Measurements from ENCODE around the gene NTSR1.

The NTSR1 gene

GRCh38 chr20:62721511-62722370 lies 13.1 kb downstream of the NTSR1 start:
- no peak overlapping the region for H3K4me3 ChIP-seq (ENCODE audit: low read depth, low read length)
- DNase-seq (ENCODE audit: low read depth): no peak
- in situ Hi-C loops (cut with HindIII; ENCODE audit: low sequenced_read_pairs): no loop called here
- TF ChIP-seq CTCF (IDR thresholded peaks at IDR 0.05; ENCODE audit: low read depth, low read length, missing control alignments): no peak

- in situ Hi-C loops (cut with HindIII; ENCODE audit: low sequenced_read_pairs): no loop called here
- H3K4me3 ChIP-seq (ENCODE audit: low read depth, low read length): no peak overlapping the region
- no peak for DNase-seq (ENCODE audit: low read depth)
- no peak for TF ChIP-seq CTCF (IDR thresholded peaks at IDR 0.05; ENCODE audit: low read depth, low read length, missing control alignments)
Observed at GRCh38 chr20:62722627-62723026, 14.0 kb downstream of the NTSR1 start.

DNA sequence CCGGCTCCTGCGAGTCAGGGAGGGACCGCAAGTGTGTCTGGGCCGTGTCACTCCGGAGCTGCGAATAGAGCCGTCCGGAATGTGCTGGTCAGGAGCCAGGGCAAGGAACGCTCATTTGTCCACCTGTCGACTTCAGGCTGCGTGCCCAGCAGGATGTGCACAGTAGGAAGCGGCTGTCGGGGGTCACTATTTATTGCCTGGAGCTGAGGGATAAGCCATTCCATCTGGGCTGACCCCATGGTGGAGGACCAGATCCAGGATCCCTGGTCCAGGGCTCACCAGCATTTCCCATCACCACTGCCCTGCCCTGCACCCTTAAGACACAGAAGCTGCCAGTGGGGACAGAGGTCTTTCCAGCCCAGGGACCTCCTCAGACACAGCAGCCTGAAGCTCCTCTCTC lies 14.7 kb downstream of the NTSR1 start:
- no peak for TF ChIP-seq CTCF (IDR thresholded peaks at IDR 0.05; ENCODE audit: low read depth, low read length, missing control alignments)
- no peak overlapping the region for H3K4me3 ChIP-seq (ENCODE audit: low read depth, low read length)
- in situ Hi-C loops (cut with HindIII; ENCODE audit: low sequenced_read_pairs): no loop called here
- DNase-seq (ENCODE audit: low read depth): no peak

GRCh38 chr20:62723768-62724450 lies 15.3 kb downstream of the NTSR1 start:
- in situ Hi-C loops (cut with HindIII; ENCODE audit: low sequenced_read_pairs): no loop called here
- DNase-seq (ENCODE audit: low read depth): no peak
- TF ChIP-seq CTCF (IDR thresholded peaks at IDR 0.05; ENCODE audit: low read depth, low read length, missing control alignments): no peak
- no peak overlapping the region for H3K4me3 ChIP-seq (ENCODE audit: low read depth, low read length)

DNA sequence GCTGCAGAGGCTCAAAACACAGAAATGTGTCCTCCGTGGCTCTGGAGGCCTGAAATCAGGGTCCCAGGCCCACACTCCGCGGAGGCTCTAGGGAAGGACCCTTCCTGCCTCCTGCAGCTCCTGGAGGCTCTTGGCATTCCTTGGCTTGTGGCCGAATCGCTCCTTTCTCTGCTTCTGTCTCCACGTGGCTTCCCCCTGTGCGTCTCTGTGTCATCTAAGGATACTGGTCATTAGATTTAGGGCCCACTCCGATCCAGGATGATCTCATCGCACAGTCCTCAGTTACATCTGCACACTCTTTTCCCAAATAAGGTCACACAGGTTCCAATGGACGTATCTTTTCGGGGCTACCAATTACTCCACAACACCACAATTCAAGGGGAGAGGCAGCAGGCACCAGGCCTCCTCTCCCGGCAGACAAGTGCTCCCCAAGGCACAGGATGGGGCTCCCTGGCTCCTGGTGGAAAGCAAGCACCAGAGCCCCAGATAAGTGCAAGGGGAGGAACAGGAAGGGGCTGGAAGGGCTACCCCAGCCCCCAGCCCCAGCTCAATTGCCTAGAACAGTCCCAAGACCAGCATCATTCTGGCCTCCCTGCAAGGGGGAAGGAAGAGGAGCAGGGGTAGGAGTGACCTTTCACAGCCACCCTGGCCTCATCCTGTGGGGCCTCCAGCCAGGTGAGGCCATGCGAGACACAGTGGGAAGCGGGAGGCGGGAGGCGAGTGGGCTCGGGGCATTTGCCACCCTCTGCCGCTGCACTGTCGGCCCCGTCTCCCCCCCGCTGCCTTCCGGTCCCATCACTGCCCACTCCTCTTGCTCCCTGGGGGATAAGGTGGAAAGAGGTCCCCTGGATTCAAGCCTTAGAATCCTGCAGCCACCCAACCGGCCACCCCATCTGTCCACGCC lies 16.3 kb downstream of the NTSR1 start:
- in situ Hi-C loops (cut with HindIII; ENCODE audit: low sequenced_read_pairs): no loop called here
- no peak for DNase-seq (ENCODE audit: low read depth)
- H3K4me3 ChIP-seq (ENCODE audit: low read depth, low read length): no peak overlapping the region
- TF ChIP-seq CTCF (IDR thresholded peaks at IDR 0.05; ENCODE audit: low read depth, low read length, missing control alignments): no peak

GRCh38 chr20:62725596-62726268 lies 17.1 kb downstream of the NTSR1 start:
- in situ Hi-C loops (cut with HindIII; ENCODE audit: low sequenced_read_pairs): no loop called here

More at GRCh38 chr20:62725596-62726268, 17.1 kb downstream of the NTSR1 start:
- no peak overlapping the region for H3K4me3 ChIP-seq (ENCODE audit: low read depth, low read length)
- TF ChIP-seq CTCF (IDR thresholded peaks at IDR 0.05; ENCODE audit: low read depth, low read length, missing control alignments): no peak
- no peak for DNase-seq (ENCODE audit: low read depth)
